HepG2 (cell line): Measurements from ENCODE around the gene ZFAND2B. TPM values are rescaled to one million over a fixed set of nuclear protein-coding genes. Genes with fewer than 3 reads are reported as not detected.

Experiments
- ATAD3A ChIP-seq: sonication (generic); formaldehyde crosslinking; IDR thresholded peaks from 2 replicates; pipeline ENCODE4 v1.4.0; 2020; ENCODE audit warnings: missing genetic modification reagents
- CENPX ChIP-seq: sonication (generic); formaldehyde crosslinking; IDR thresholded peaks from 2 replicates; pipeline ENCODE4 v1.9.0; 2021; ENCODE audit warnings: mild to moderate bottlenecking, missing genetic modification reagents, moderate library complexity
- FOXP1 ChIP-seq, 2 experiments: fragments of 450-650 bp in 1 of 2; IDR thresholded peaks; 2 replicates each; pipeline ENCODE4 v1.6.1; 2017 to 2018; ENCODE audit warnings: antibody characterized with exemption in 1 of 2
- GLI4 ChIP-seq: sonication (generic); formaldehyde crosslinking; IDR thresholded peaks from 2 replicates; pipeline ENCODE4 v1.5.1; 2020; ENCODE audit warnings: missing genetic modification reagents, mild to moderate bottlenecking, moderate library complexity, borderline replicate concordance
- MAFF ChIP-seq: IDR thresholded peaks from 2 replicates; pipeline ENCODE4 v1.6.1; 2011; ENCODE audit warnings: low read depth, low read length, improper control_type of control experiment
- MAZ ChIP-seq, 2 experiments: sonication (generic) in 1 of 2; formaldehyde crosslinking in 1 of 2; IDR thresholded peaks; 2 replicates each; pipeline versions ENCODE4 v1.5.0 to v1.6.1; 2012 to 2020; ENCODE audit warnings: low read depth in 2 of 2, mild to moderate bottlenecking in 2 of 2, borderline replicate concordance in 1 of 2, improper control_type of control experiment in 1 of 2, low read length in 1 of 2, missing genetic modification reagents in 1 of 2, moderate library complexity in 1 of 2
- MXD4 ChIP-seq: IDR thresholded peaks from 2 replicates; pipeline ENCODE4 v1.6.1; 2016; ENCODE audit warnings: mild to moderate bottlenecking, missing biosample characterization, missing genetic modification reagents
- NFIC ChIP-seq: IDR thresholded peaks from 2 replicates; pipeline ENCODE4 v1.6.1; 2012; ENCODE audit warnings: mild to moderate bottlenecking, low read length, inconsistent platforms
- RXRB ChIP-seq: IDR thresholded peaks from 2 replicates; pipeline ENCODE4 v1.6.1; 2016; ENCODE audit warnings: borderline replicate concordance, missing genetic modification reagents, missing compliant biosample characterization
- SP2 ChIP-seq: sonication (generic); formaldehyde crosslinking; IDR thresholded peaks from 2 replicates; pipeline ENCODE4 v1.5.1; 2020; ENCODE audit warnings: mild to moderate bottlenecking, missing genetic modification reagents
- ZBTB20 ChIP-seq: sonication (generic); formaldehyde crosslinking; IDR thresholded peaks from 2 replicates; pipeline ENCODE4 v1.8.1; 2023; ENCODE audit warnings: missing genetic modification reagents, low read depth, mild to moderate bottlenecking, borderline replicate concordance
- ZC3H4 ChIP-seq: sonication (generic); formaldehyde crosslinking; IDR thresholded peaks from 2 replicates; pipeline ENCODE4 v1.4.0; 2020; ENCODE audit warnings: missing genetic modification reagents, borderline replicate concordance
- ZEB1 ChIP-seq: IDR thresholded peaks from 2 replicates; pipeline ENCODE4 v1.6.1; 2012; ENCODE audit warnings: mild to moderate bottlenecking, low read depth, inconsistent platforms; ENCODE audit not compliant: insufficient replicate concordance
- ZNF263 ChIP-seq: sonication (generic); formaldehyde crosslinking; IDR thresholded peaks from 2 replicates; pipeline ENCODE4 v1.4.0; 2020; ENCODE audit warnings: missing genetic modification reagents
- ZNF607 ChIP-seq: sonication (generic); formaldehyde crosslinking; IDR thresholded peaks from 2 replicates; pipeline ENCODE4 v1.5.1; 2020; ENCODE audit warnings: missing genetic modification reagents, mild to moderate bottlenecking, borderline replicate concordance
- ZNF850 ChIP-seq: sonication (generic); formaldehyde crosslinking; conservative IDR thresholded peaks from 2 replicates; pipeline ENCODE4 v1.9.0; 2021; ENCODE audit warnings: mild to moderate bottlenecking, missing genetic modification reagents
- ZSCAN29 ChIP-seq: sonication (generic); formaldehyde crosslinking; conservative IDR thresholded peaks from 2 replicates; pipeline ENCODE4 v1.4.0; 2020; ENCODE audit warnings: mild to moderate bottlenecking, missing genetic modification reagents
- polyA plus RNA-seq, 8 experiments: library from polyadenylated mRNA; depleted of rRNA in 3 of 8; stranded (reverse) in 7 of 8; unstranded in 1 of 8; fragments of >200 nt; fragmentation: Illumina TruSeq in 4 of 8; extraction: Trizol in 4 of 8; gene quantifications; 2 replicates each; pipeline versions ENCODE4 v1.2.1 to v1.2.3, GENCODE V29; 2011 to 2016; ENCODE audit warnings: low read depth in 4 of 8, missing spikeins in 1 of 8, mixed read lengths in 1 of 8; ENCODE audit not compliant: insufficient read depth in 1 of 8
- total RNA-seq, 5 experiments: library from RNA; depleted of rRNA; stranded (reverse); fragments of >200 nt; fragmentation: Illumina TruSeq; extraction: Trizol; gene quantifications; 2 replicates each; pipeline ENCODE4 v1.2.3, GENCODE V29; 2016; ENCODE audit warnings: low read depth in 1 of 5
- TF ChIP-seq, protein P1 (sequence below): sonication (generic); formaldehyde crosslinking; IDR thresholded peaks from 2 replicates; pipeline ENCODE4 v1.5.1; 2020; ENCODE audit warnings: mild to moderate bottlenecking, moderate library complexity, missing genetic modification reagents
- TF ChIP-seq, protein P2 (sequence below): IDR thresholded peaks from 2 replicates; pipeline ENCODE4 v1.6.1; 2012; ENCODE audit warnings: low read length, improper control_type of control experiment
- TF ChIP-seq, protein P3 (sequence below): sonication (generic); formaldehyde crosslinking; IDR thresholded peaks from 2 replicates; pipeline ENCODE4 v1.5.0; 2020; ENCODE audit warnings: missing genetic modification reagents, mild to moderate bottlenecking, borderline replicate concordance
- TF ChIP-seq, protein P4 (sequence below): sonication (generic); formaldehyde crosslinking; IDR thresholded peaks from 2 replicates; pipeline ENCODE4 v1.4.0; 2020; ENCODE audit warnings: missing genetic modification reagents, borderline replicate concordance

ZFAND2B gene
- total and polyA plus RNA-seq, 2 of the 13 experiments (the other 11 are each of a cell fraction or from before 2014, with no cell fraction given), result 53.3 to 115 TPM

DNA sequence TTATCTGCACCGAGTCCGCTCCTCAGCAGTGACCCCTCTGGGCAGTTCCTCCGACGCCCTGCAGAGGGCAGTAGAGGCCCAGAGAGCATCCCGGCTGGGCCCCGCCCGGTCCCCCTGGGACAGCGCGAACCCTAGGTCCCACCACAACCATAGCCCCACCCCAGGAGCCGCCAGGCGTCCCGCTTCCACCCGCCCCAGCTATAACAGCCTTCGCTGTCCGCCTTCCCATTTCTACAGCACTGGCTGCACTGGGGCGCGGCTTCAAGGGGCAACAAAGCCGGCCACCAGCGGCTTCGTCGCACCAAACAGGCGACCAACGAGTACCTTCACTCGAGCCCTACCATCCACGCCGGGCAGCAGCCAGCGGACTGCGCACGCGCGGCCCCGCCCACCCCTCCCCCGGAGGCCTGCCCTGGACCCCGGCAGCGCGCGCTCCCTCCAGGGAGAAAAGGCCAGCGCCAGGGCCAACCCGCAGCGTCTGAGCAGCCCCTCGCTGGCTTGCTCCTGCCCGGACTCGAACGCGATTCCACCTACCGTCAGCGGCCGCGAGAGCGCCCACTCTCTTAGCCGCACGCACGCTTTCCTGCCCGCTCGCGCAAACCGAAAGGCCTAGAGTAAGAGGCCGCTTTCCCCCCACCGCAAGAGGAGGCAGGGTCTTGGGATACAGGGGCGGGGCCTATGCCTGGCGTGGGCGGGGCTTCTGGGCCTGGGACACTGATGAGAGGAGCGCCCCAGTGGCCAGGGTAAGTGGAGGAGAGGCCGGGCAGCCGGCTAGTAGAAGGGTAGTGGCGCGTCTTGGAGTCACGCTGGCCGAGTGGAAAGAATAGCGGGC, 46.2 kb upstream of the ZFAND2B start, which contains the start of gene NHEJ1 (continued):
- TF ChIP-seq, protein P1, sequence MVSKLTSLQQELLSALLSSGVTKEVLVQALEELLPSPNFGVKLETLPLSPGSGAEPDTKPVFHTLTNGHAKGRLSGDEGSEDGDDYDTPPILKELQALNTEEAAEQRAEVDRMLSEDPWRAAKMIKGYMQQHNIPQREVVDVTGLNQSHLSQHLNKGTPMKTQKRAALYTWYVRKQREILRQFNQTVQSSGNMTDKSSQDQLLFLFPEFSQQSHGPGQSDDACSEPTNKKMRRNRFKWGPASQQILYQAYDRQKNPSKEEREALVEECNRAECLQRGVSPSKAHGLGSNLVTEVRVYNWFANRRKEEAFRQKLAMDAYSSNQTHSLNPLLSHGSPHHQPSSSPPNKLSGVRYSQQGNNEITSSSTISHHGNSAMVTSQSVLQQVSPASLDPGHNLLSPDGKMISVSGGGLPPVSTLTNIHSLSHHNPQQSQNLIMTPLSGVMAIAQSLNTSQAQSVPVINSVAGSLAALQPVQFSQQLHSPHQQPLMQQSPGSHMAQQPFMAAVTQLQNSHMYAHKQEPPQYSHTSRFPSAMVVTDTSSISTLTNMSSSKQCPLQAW (CRISPR knock-in tag), result peak; percentile 78
- 0 out of 2 replicates have a peak, but pooled peaks have one; percentile 64 for TF ChIP-seq ZSCAN29 (CRISPR knock-in tag)
- peak; percentile 70; the same call in 1 of the 2 replicates for TF ChIP-seq ZNF263 (CRISPR knock-in tag)
- peak; percentile 95 for TF ChIP-seq ZNF607 (CRISPR knock-in tag)
- TF ChIP-seq, protein P2, sequence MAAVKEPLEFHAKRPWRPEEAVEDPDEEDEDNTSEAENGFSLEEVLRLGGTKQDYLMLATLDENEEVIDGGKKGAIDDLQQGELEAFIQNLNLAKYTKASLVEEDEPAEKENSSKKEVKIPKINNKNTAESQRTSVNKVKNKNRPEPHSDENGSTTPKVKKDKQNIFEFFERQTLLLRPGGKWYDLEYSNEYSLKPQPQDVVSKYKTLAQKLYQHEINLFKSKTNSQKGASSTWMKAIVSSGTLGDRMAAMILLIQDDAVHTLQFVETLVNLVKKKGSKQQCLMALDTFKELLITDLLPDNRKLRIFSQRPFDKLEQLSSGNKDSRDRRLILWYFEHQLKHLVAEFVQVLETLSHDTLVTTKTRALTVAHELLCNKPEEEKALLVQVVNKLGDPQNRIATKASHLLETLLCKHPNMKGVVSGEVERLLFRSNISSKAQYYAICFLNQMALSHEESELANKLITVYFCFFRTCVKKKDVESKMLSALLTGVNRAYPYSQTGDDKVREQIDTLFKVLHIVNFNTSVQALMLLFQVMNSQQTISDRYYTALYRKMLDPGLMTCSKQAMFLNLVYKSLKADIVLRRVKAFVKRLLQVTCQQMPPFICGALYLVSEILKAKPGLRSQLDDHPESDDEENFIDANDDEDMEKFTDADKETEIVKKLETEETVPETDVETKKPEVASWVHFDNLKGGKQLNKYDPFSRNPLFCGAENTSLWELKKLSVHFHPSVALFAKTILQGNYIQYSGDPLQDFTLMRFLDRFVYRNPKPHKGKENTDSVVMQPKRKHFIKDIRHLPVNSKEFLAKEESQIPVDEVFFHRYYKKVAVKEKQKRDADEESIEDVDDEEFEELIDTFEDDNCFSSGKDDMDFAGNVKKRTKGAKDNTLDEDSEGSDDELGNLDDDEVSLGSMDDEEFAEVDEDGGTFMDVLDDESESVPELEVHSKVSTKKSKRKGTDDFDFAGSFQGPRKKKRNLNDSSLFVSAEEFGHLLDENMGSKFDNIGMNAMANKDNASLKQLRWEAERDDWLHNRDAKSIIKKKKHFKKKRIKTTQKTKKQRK, result no peak
- TF ChIP-seq ZC3H4 (CRISPR knock-in tag), result no peak
- no peak for TF ChIP-seq ZNF850 (CRISPR knock-in tag)
- TF ChIP-seq ZBTB20, result peak; percentile 93
- no peak for TF ChIP-seq NFIC
- TF ChIP-seq RXRB (CRISPR knock-in tag), result peak; percentile 55
- peak; percentile 69 for TF ChIP-seq MAZ (IDR thresholded peaks at IDR 0.05; ENCODE audit: borderline replicate concordance, low read depth, low read length)
- TF ChIP-seq MAZ (CRISPR knock-in tag; IDR thresholded peaks at IDR 0.05; ENCODE audit: low read depth), result peak; percentile 95
- TF ChIP-seq SP2 (CRISPR knock-in tag), result peak; percentile 52; the same call in 1 of the 2 replicates
- no peak for TF ChIP-seq MAFF
- no peak for TF ChIP-seq ATAD3A (CRISPR knock-in tag)
- TF ChIP-seq MXD4 (CRISPR knock-in tag), result peak; percentile 77
- TF ChIP-seq GLI4, result peak; percentile 94; the same call in 1 of the 2 replicates
- TF ChIP-seq, protein P3, sequence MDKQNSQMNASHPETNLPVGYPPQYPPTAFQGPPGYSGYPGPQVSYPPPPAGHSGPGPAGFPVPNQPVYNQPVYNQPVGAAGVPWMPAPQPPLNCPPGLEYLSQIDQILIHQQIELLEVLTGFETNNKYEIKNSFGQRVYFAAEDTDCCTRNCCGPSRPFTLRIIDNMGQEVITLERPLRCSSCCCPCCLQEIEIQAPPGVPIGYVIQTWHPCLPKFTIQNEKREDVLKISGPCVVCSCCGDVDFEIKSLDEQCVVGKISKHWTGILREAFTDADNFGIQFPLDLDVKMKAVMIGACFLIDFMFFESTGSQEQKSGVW, result peak; percentile 59; the same call in 1 of the 2 replicates
- no peak for TF ChIP-seq CENPX (CRISPR knock-in tag)
- TF ChIP-seq, protein P4, sequence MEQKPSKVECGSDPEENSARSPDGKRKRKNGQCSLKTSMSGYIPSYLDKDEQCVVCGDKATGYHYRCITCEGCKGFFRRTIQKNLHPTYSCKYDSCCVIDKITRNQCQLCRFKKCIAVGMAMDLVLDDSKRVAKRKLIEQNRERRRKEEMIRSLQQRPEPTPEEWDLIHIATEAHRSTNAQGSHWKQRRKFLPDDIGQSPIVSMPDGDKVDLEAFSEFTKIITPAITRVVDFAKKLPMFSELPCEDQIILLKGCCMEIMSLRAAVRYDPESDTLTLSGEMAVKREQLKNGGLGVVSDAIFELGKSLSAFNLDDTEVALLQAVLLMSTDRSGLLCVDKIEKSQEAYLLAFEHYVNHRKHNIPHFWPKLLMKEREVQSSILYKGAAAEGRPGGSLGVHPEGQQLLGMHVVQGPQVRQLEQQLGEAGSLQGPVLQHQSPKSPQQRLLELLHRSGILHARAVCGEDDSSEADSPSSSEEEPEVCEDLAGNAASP (CRISPR knock-in tag), result peak; percentile 75
- no peak for TF ChIP-seq FOXP1 (IDR thresholded peaks at IDR 0.05)
- TF ChIP-seq FOXP1 (CRISPR knock-in tag; IDR thresholded peaks at IDR 0.05), result no peak
- TF ChIP-seq ZEB1, result no peak
